HG02938 (cell line): ENCODE results near the gene CPLX1.
"Not testable (repeated sequence)": the region's sequence is repeated elsewhere in the genome, so short reads cannot be mapped to it uniquely, and the experiment has no call there.

ENCODE experiments used
- ATAC-seq: cut with Tn5 transposase; IDR thresholded peaks from one replicate; pipeline ENCODE4 v1.9.1; 2021; ENCODE audit warnings: mild to moderate bottlenecking, moderate library complexity; ENCODE audit not compliant: unreplicated experiment

Gene CPLX1

DNA sequence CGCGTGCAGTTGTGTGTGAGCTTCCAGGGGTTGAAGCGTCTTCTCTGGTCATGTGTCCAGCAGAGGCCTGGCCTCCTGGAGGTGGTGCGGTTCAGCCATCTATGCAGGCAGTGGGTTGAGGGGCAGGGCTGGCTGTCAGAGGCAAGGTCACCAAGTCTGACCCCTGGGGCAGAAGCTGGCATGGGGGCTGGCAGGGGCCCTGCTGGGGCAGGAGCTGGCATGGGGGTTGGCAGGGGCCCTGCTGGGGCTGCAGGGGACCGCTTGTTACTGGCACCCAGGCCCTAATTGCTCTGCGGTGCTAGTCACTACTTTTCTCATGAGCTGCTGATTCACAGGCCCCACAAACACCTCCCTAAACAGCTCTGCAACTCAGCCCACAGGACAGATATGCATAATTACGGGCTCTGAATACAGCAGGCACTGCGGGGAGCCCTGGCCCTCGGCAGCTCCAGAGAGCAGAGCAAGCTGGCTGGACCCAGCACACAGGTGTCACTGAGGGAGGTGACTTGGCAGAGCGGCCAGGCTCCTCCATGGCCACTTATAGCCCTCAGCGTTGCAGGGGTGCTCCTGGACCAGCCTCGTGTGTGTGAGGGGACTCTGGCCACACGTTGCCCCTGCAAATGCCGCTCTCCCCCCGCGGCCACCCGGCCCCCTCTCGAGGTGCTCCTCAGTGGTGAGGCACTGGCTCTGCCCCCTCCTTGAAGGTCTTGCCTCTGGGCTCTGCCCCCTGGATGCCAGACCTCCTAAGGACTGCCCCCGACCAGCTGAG, 32.7 kb downstream of the CPLX1 start:
- no peak for ATAC-seq

- ATAC-seq, result no peak
Measured at GRCh38 chr4:792626-793092, 33.3 kb downstream of the CPLX1 start.

DNA sequence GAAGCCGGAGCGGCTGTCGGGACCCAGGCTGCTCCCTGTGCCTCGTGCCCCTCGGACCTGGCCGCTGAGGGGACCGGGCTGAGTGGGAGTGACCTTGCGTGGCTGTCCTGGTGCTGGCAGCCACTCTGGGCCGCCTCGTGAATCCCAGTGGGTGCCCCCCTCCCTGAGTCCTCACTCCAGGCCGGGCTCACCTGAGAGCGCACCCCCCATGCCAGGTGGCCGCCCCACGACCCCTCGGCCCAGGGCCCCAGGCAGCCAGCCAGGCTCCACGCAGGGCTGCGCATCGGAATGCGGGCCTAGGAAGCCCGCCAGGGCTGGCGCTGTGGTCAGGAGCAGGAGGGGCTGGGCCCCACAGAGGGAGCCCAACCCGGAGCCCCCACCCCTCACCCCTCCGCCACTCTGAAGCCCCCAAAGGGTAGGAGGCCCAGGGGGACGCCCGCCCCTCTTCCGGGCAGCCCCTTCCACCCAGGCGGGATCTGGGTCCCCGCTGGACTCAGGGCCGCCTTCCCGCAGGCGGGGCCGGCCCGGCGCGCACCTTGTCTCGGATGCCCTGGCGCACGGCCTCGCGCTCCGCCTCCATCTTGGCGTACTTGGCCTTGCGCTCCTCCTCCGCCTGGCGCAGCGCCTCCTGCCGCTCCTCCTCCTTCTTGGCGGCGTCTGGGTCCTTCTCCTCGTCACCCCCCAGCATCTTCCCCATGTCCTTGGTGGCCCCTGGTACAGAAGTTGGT, 33.9 kb downstream of the CPLX1 start:
- ATAC-seq, result no peak

GRCh38 chr4:791252-791897, 34.6 kb downstream of the CPLX1 start:
- ATAC-seq, result no peak

DNA sequence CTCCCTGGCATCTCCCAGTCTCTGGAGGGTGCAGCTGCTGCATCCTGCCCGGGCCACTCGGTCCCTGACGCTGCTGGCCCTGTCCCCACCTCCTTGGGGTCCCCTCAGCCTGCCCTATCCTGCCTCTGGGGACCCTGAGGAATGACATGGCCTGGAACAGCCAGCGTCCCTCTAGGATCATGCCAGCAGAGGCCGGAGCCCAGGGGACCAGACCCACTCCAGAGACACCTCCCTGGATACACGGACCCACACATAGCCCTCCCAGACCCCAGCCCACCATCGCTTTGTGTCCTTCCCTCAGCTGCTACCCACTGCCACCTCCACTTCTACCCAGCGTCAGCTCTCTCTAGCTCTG, 35.5 kb downstream of the CPLX1 start:
- ATAC-seq, result no peak

GRCh38 chr4:789571-790465, 36.1 kb downstream of the CPLX1 start:
- ATAC-seq, result no peak

DNA sequence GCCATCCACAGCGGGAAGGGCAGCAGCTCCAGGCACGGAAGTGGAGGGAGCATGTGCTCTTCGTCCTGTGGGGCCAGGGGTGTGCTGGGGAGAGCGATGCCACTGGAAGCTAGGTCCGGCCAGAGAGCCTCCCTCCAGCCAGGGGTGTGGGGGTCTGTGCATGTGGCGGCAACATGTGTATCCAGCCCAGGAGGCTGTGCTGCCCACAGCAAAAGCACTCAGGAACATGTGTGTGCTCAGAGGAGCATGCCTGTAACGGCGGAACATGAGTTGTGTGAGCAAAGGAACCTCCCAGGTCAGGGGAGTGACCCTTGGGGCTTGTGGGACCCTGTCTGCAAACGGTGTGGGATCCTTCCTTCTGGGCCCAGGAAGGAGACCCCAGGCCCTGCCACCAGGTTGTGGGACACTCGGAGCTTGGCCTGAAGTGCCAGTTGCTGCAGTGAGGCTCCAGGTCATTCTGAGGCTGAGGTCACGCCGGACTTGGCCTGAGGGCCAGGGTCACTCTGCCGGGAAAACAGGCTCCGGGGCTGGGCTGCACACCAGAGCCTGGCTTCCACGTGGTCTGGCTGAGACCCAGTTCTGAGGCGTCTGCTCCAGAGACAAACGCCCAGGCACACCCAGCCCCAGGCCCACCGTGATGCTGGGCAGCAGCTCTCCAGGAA, 37.2 kb downstream of the CPLX1 start:
- ATAC-seq, result no peak

- no peak for ATAC-seq
Measured at GRCh38 chr4:788006-788635, 37.8 kb downstream of the CPLX1 start.

DNA sequence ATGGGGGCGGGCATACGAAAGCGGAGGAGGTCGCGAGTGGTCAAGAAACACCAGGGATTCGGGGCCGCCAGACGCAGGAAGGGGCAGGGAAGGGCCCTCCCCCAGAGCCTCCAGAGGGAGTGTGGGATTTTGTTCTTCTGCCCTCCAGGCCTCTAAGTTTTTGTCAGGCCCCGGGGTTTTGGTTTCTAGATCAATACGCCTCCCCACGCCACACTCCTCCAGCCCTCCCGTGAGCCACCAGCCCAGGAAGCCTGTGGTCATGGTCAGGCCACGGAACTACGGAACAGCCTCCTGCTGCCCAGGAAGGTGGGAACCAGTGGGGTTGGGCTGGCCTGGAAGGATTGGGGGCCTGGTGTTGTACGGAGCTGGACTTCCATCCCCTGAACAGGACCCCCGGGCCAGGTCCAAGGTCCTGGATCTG, 38.4 kb downstream of the CPLX1 start:
- ATAC-seq, result no peak

DNA sequence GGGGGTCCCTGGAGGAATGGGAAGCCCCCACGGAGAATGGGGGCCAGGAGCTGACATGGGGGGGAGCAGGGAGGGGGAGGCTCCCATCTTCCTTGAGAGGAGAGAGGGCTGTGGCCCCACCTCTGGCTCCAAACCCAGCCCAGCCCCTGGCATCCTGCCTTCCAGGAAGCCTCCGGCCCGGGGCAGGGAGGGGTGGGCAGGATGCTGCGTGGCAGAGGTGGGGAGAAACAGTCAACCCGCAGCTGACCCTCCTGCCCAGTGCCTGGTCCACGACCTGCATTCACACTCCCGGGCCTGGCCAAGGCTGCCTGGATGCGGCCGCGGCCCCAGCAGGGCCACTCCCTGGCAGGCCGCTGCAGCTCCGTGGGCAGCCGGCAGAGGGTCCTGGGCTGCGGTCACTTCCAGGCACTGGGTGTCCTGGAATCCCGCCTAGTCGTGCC, 39.0 kb downstream of the CPLX1 start:
- no peak for ATAC-seq

GRCh38 chr4:786074-786741, 39.7 kb downstream of the CPLX1 start:
- ATAC-seq, result no peak

DNA sequence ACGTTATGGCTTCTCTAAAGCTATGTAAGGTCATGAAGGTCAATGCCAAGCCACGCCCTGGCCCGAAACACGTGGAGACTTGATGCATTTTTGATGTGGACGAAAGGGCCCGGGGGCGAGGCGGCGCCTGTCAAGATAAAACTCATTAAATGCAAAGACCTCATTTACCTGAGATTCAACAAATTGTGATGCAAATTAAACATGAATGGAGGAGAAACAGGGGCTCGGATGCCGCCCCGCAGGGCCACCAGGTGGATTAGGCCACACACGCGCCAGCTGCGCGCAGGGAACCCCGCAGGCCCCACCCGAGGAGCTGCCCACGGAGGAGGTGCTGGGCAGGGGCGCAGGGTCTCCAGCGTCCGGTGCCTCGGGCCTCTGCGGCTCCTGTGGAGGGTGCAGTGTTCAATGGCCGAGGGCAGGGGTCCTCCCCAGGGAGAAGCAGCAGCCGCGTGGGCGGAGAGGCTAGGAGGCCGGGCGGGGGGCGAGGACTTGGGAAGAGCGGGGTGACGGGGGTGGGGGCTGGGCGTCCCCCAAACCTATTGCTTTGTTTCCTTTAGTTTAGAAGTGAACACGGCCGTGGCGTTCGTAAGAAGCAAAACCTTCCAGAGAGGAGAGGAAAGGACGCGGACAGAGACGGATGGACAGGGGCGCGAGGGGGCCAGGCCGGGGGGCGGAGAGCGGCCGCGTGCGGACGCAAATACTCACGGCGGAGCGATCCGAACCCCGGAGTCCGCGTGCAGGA, 40.4 kb downstream of the CPLX1 start:
- no peak for ATAC-seq

GRCh38 chr4:784401-785331, 41.3 kb downstream of the CPLX1 start:
- ATAC-seq, result no peak

DNA sequence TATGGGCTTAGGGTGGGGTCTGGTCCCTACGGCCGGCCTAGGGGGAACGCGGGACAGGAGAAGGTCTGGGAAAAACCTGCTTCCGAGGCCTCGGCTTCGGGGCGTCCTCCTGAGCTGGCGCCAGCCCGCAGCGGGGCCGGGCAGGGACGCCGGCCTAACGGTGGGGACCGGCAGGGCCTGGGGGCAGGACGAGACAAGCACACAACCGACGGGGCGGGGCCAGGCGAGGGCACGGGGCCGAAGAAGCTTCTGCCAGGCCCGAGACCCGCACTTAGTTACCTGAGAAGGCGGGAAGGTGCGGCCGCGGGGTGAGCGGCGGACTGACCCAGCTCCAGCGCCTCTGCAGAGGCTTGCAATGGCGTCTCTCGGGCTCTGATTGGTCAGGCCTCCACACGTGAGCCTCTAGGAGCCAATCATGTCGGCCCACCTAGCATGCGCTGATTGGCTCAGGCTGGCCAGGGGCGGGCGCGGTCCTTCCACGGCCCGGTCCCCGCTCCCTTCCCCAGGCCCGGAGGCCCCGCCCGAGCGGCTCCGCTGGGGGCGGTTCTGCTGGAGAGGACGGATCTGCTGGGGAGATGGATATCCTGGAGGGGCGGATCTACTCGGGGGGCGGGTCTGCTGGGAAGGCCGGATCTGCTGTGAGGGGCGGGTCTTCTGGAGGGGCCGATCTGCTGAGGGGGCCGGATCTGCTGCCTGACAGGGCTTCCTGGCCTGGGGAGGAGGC, 44.3 kb downstream of the CPLX1 start:
- ATAC-seq, result peak; percentile 94

GRCh38 chr4:780716-781492, 45.0 kb downstream of the CPLX1 start:
- peak; percentile 6 for ATAC-seq

GRCh38 chr4:780255-780654, 45.7 kb downstream of the CPLX1 start:
- not testable (repeated sequence) for ATAC-seq
